ENCODE data around the gene CCDC50.

Gene CCDC50

DNA sequence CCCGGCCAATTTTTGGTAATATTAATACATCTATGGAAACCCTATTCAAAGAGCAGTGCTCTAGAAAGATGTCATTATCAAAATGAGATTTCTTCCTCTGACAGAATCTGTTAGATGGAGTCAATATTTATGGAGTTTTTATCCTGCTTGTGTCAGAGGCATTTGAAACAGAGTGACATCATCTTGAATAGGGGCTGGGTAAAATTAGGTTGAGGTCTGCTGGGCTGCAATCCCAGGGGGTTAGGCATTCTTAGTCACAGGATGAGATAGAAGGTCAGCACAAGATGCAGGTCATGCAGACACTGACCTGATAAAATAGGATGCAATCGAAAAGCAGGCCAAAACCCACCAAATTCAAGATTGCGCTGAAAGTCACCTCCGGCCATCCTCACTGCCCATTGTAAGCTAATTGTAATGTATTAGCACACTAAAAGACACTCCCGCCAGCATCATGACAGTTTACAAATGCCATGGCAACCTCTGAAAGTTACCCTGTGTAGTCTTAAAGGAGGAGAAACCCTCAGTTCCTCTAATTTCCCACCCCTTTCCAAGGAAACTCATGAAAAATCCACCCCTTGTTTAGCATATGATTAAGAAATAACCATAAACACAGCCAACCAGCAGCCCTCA lies 27.3 kb upstream of the CCDC50 start:
- Histone ChIP-seq H3F3A (ENCODE audit: low read depth) (no peaks in the 10 kb centered on the region), H3K36me3 (ENCODE audit: insufficient read depth, low read length) (no peaks in the 10 kb centered on the region), H3K4me1 (ENCODE audit: insufficient read depth, low read length, poor library complexity, severe bottlenecking) (no peaks in the 10 kb centered on the region), H3K4me2 (ENCODE audit: low read depth, low read length, poor library complexity, severe bottlenecking) (no peak overlapping the region), H3K9ac (ENCODE audit: low read depth, low read length, poor library complexity, severe bottlenecking) (no peak overlapping the region), H2AFZ (ENCODE audit: low read length) (no peak overlapping the region), H3K9me2 (replicated peaks; ENCODE audit: low read depth, low read length) (no peaks in the 10 kb centered on the region), H3K79me2 (ENCODE audit: insufficient read depth, low read length) (no peaks in the 10 kb centered on the region), H3K9me3 (ENCODE audit: insufficient read depth, low read depth, low read length) (no peaks in the 10 kb centered on the region), H4K20me1 (ENCODE audit: insufficient read depth, low read length, poor library complexity, severe bottlenecking) (no peaks in the 10 kb centered on the region), H3K4me3 (ENCODE audit: low read length, poor library complexity, severe bottlenecking) (no peak overlapping the region), H3K27me3 (ENCODE audit: insufficient read depth, low read length, poor library complexity, severe bottlenecking) (no peaks in the 10 kb centered on the region)
- TF ChIP-seq, protein P1, sequence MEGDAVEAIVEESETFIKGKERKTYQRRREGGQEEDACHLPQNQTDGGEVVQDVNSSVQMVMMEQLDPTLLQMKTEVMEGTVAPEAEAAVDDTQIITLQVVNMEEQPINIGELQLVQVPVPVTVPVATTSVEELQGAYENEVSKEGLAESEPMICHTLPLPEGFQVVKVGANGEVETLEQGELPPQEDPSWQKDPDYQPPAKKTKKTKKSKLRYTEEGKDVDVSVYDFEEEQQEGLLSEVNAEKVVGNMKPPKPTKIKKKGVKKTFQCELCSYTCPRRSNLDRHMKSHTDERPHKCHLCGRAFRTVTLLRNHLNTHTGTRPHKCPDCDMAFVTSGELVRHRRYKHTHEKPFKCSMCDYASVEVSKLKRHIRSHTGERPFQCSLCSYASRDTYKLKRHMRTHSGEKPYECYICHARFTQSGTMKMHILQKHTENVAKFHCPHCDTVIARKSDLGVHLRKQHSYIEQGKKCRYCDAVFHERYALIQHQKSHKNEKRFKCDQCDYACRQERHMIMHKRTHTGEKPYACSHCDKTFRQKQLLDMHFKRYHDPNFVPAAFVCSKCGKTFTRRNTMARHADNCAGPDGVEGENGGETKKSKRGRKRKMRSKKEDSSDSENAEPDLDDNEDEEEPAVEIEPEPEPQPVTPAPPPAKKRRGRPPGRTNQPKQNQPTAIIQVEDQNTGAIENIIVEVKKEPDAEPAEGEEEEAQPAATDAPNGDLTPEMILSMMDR (conservative IDR thresholded peaks at IDR 0.05; ENCODE audit: low read length) = no peak
- TF ChIP-seq EZH2phosphoT487 (IDR thresholded peaks at IDR 0.05; ENCODE audit: borderline replicate concordance) = no peak

DNA sequence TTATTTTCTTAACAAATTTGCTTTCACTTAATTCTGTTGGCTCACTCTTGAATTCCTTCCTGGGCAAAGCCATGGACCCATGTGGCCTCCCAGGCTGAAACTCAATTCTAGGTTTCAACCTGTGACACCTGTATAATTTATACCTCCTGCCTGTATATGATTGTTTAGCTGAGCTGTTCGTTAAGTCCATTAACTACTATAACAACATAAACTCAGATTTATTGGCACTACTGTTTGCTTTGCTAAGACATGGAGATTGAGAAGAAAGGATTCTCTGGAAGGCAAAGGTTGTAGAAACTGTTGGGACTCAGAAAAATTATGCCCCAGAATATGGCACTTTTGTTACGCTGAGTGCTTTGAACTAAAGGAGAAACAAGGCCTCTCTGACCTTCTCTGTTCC lies 26.7 kb upstream of the CCDC50 start:
- Histone ChIP-seq H3K79me2 (ENCODE audit: insufficient read depth, low read length) (no peaks in the 10 kb centered on the region), H3K4me3 (ENCODE audit: low read length, poor library complexity, severe bottlenecking) (no peak overlapping the region)

DNA sequence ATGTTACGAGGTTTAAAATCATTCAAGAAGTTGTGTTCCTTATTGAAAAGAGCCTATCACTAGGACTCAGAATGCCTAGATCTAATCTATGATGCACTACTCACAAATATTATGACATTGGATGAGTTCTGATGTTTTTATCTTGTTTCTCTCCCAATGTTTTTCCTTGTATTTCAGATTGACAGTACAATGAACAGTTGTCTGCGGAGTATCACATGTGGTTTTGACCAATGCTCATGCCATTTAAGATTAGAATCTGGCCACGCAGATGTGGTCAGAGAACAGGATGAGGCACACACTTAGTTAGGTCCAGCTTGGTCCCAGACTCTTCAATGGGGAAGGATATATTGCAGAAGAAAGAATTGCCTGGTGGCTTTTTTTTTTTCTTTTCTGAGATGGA lies 25.6 kb upstream of the CCDC50 start:
- Histone ChIP-seq H3K36me3 (ENCODE audit: insufficient read depth, low read length) (no peaks in the 10 kb centered on the region), H3K9me3 (ENCODE audit: insufficient read depth, low read depth, low read length) (no peaks in the 10 kb centered on the region), H3K27me3 (ENCODE audit: insufficient read depth, low read length, poor library complexity, severe bottlenecking) (no peaks in the 10 kb centered on the region), H3K9me2 (replicated peaks; ENCODE audit: low read depth, low read length) (no peaks in the 10 kb centered on the region), H2AFZ (ENCODE audit: low read length) (no peak overlapping the region), H3K4me1 (ENCODE audit: insufficient read depth, low read length, poor library complexity, severe bottlenecking) (no peaks in the 10 kb centered on the region), H3K4me2 (ENCODE audit: low read depth, low read length, poor library complexity, severe bottlenecking) (no peak overlapping the region), H4K20me1 (ENCODE audit: insufficient read depth, low read length, poor library complexity, severe bottlenecking) (no peaks in the 10 kb centered on the region), H3F3A (ENCODE audit: low read depth) (no peaks in the 10 kb centered on the region), H3K9ac (ENCODE audit: low read depth, low read length, poor library complexity, severe bottlenecking) (no peak overlapping the region), H3K4me3 (ENCODE audit: low read length, poor library complexity, severe bottlenecking) (no peak overlapping the region), H3K79me2 (ENCODE audit: insufficient read depth, low read length) (no peaks in the 10 kb centered on the region)
- TF ChIP-seq, protein P1 (conservative IDR thresholded peaks at IDR 0.05; ENCODE audit: low read length) = no peak

More for the DNA sequence above, 26.7 kb upstream of the CCDC50 start:
- no peaks in the 10 kb centered on the region for H3K27me3 ChIP-seq (ENCODE audit: insufficient read depth, low read length, poor library complexity, severe bottlenecking)
- H4K20me1 ChIP-seq (ENCODE audit: insufficient read depth, low read length, poor library complexity, severe bottlenecking) = no peaks in the 10 kb centered on the region
- H3K4me1 ChIP-seq (ENCODE audit: insufficient read depth, low read length, poor library complexity, severe bottlenecking) = no peaks in the 10 kb centered on the region
- no peak overlapping the region for H2AFZ ChIP-seq (ENCODE audit: low read length)
- no peak overlapping the region for H3K9ac ChIP-seq (ENCODE audit: low read depth, low read length, poor library complexity, severe bottlenecking)
- no peaks in the 10 kb centered on the region for H3K9me2 ChIP-seq (replicated peaks; ENCODE audit: low read depth, low read length)
- no peak overlapping the region for H3K4me2 ChIP-seq (ENCODE audit: low read depth, low read length, poor library complexity, severe bottlenecking)
- TF ChIP-seq, protein P1 (conservative IDR thresholded peaks at IDR 0.05; ENCODE audit: low read length) = no peak
- TF ChIP-seq EZH2phosphoT487 (IDR thresholded peaks at IDR 0.05; ENCODE audit: borderline replicate concordance) = no peak
- no peaks in the 10 kb centered on the region for H3K9me3 ChIP-seq (ENCODE audit: insufficient read depth, low read depth, low read length)
- H3K36me3 ChIP-seq (ENCODE audit: insufficient read depth, low read length) = no peaks in the 10 kb centered on the region
- H3F3A ChIP-seq (ENCODE audit: low read depth) = no peaks in the 10 kb centered on the region

Measured in Loucy (cell line).